Right lobe of liver (tissue), 4 donors: ENCODE data around the gene FBXO7.

Experiments used
- POLR2A ChIP-seq: fragments of 450-650 bp; IDR thresholded peaks from one replicate; pipeline ENCODE4 v1.6.1; 2017; ENCODE audit warnings: antibody characterized with exemption, mild to moderate bottlenecking
- TF ChIP-seq, protein P1 (sequence below), 4 donors: fragments of 200-600 bp in 3 of 4; fragments of 450-650 bp in 1 of 4; IDR thresholded peaks; one replicate each; pipeline versions ENCODE4 v1.5.1 to v1.8.0; 2016 to 2022; ENCODE audit warnings: antibody characterized with exemption in 4 of 4, mild to moderate bottlenecking in 2 of 4
- donor health status: DM: no; HTN: no; CAD: no.
- donor health status: DM: no; HTN: no; CAD: no.
- donor health status: DM: no; HTN: yes; CAD: no.

DNA sequence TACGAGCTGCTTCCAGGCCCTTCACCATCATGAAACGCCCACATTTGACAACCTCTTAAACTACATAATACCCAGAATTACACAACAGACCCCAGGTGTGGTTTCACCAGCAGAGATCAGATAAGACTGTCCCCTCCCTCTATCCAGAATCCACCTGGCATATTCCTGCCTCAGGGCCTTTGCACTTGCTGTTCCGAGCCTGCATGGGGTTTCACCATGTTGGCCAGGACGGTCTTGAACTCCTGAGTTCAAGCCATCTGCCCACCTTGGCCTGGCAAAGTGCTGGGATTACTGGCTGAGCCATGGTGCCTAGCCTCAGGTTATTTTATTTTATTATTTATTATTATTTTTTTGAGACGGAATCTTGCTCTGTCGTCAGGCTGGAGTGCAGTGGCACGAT lies 73.4 kb downstream of the FBXO7 start:
- TF ChIP-seq, protein P1, sequence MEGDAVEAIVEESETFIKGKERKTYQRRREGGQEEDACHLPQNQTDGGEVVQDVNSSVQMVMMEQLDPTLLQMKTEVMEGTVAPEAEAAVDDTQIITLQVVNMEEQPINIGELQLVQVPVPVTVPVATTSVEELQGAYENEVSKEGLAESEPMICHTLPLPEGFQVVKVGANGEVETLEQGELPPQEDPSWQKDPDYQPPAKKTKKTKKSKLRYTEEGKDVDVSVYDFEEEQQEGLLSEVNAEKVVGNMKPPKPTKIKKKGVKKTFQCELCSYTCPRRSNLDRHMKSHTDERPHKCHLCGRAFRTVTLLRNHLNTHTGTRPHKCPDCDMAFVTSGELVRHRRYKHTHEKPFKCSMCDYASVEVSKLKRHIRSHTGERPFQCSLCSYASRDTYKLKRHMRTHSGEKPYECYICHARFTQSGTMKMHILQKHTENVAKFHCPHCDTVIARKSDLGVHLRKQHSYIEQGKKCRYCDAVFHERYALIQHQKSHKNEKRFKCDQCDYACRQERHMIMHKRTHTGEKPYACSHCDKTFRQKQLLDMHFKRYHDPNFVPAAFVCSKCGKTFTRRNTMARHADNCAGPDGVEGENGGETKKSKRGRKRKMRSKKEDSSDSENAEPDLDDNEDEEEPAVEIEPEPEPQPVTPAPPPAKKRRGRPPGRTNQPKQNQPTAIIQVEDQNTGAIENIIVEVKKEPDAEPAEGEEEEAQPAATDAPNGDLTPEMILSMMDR (IDR thresholded peaks at IDR 0.05): no peak
- TF ChIP-seq POLR2A: no peak
